Islet precursor cell (in vitro differentiated cells): ENCODE measurements around the gene DAW1.

Experiments
- DNase-seq: peaks from one replicate; pipeline ENCODE4 v3.0.0-alpha.2; 2018

DAW1 gene

GRCh38 chr2:227921648-227922047 lies 50.2 kb downstream of the DAW1 start:
- no peak for DNase-seq

GRCh38 chr2:227932001-227932400 lies 60.6 kb downstream of the DAW1 start:
- no peak for DNase-seq

- no peak for DNase-seq
Observed at GRCh38 chr2:227932403-227932802, 61.0 kb downstream of the DAW1 start.

GRCh38 chr2:227933884-227934283 lies 62.5 kb downstream of the DAW1 start:
- DNase-seq = no peak

- peak; percentile 52 for DNase-seq
Observed at GRCh38 chr2:227936249-227936648, 64.8 kb downstream of the DAW1 start.

GRCh38 chr2:227939271-227940027 lies 68.0 kb downstream of the DAW1 start:
- DNase-seq = peak; percentile 67

GRCh38 chr2:227942021-227942420 lies 70.6 kb downstream of the DAW1 start:
- DNase-seq = no peak

- DNase-seq = no peak
Observed at GRCh38 chr2:227942965-227943364, 71.5 kb downstream of the DAW1 start.

GRCh38 chr2:227960317-227960716 lies 88.9 kb downstream of the DAW1 start:
- DNase-seq = no peak

GRCh38 chr2:227971619-227972230 lies 100.3 kb downstream of the DAW1 start:
- DNase-seq = no peak

- no peak for DNase-seq
Observed at GRCh38 chr2:227973241-227973640, 101.8 kb downstream of the DAW1 start.
